Glutamatergic neuron (in vitro differentiated cells): ENCODE measurements around the gene RAPGEF1. TPM values are rescaled to one million over a fixed set of nuclear protein-coding genes. Genes with fewer than 3 reads are reported as not detected.

Experiments used
- DNase-seq: peaks from one replicate; pipeline ENCODE4 v3.0.0; 2022
- H3K27ac Mint-ChIP-seq: one replicate; pipeline ENCODE4 v1.8.0; 2020; ENCODE audit warnings: mild to moderate bottlenecking, mixed read lengths, inconsistent platforms; ENCODE audit not compliant: unreplicated experiment
- H3K27me3 Mint-ChIP-seq: one replicate; pipeline ENCODE4 v1.8.0; 2020; ENCODE audit warnings: mild to moderate bottlenecking, moderate library complexity, mixed read lengths, inconsistent platforms; ENCODE audit not compliant: unreplicated experiment
- H3K36me3 Mint-ChIP-seq: one replicate; pipeline ENCODE4 v1.8.0; 2020; ENCODE audit warnings: mild to moderate bottlenecking, mixed read lengths, inconsistent platforms; ENCODE audit not compliant: unreplicated experiment
- H3K4me1 Mint-ChIP-seq: one replicate; pipeline ENCODE4 v1.8.0; 2020; ENCODE audit warnings: mild to moderate bottlenecking, low read depth, mixed read lengths, inconsistent platforms; ENCODE audit not compliant: unreplicated experiment
- H3K4me3 Mint-ChIP-seq: one replicate; pipeline ENCODE4 v1.8.0; 2020; ENCODE audit warnings: mild to moderate bottlenecking, mixed read lengths, inconsistent platforms; ENCODE audit not compliant: unreplicated experiment
- H3K9me3 Mint-ChIP-seq: one replicate; pipeline ENCODE4 v1.8.0; 2020; ENCODE audit warnings: mild to moderate bottlenecking, moderate library complexity, mixed read lengths, inconsistent platforms; ENCODE audit not compliant: unreplicated experiment
- total RNA-seq: library from RNA; stranded (reverse); fragmentation: NEBNext Ultra II Directional; extraction: Animal tissue kit (Norgen Biotek cat#: 25700); gene quantifications from one replicate; pipeline ENCODE4 v1.2.1, GENCODE V29; 2021; ENCODE audit not compliant: unreplicated experiment
- TF ChIP-seq, protein P1 (sequence below): fragments of 200-600 bp; sonication (generic); IDR thresholded peaks from one replicate; pipeline ENCODE4 v1.5.0; 2021; ENCODE audit not compliant: partially characterized antibody, unreplicated experiment

The RAPGEF1 gene
- total RNA-seq, 1 donor from 2014 or later: 319 TPM

GRCh38 chr9:131700765-131701435 is 39.0 kb downstream of the RAPGEF1 start:
- Mint-ChIP-seq H3K27ac (no peak overlapping the region), H3K4me1 (peaks cover 72% of the 10 kb centered on the region), H3K36me3 (no peaks in the 10 kb centered on the region), H3K27me3 (peaks cover 9% of the 10 kb centered on the region), H3K4me3 (no peak overlapping the region), H3K9me3 (peaks cover 7% of the 10 kb centered on the region)
- TF ChIP-seq, protein P1, sequence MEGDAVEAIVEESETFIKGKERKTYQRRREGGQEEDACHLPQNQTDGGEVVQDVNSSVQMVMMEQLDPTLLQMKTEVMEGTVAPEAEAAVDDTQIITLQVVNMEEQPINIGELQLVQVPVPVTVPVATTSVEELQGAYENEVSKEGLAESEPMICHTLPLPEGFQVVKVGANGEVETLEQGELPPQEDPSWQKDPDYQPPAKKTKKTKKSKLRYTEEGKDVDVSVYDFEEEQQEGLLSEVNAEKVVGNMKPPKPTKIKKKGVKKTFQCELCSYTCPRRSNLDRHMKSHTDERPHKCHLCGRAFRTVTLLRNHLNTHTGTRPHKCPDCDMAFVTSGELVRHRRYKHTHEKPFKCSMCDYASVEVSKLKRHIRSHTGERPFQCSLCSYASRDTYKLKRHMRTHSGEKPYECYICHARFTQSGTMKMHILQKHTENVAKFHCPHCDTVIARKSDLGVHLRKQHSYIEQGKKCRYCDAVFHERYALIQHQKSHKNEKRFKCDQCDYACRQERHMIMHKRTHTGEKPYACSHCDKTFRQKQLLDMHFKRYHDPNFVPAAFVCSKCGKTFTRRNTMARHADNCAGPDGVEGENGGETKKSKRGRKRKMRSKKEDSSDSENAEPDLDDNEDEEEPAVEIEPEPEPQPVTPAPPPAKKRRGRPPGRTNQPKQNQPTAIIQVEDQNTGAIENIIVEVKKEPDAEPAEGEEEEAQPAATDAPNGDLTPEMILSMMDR: no peak
- DNase-seq: no peak

GRCh38 chr9:131700076-131700475 is 39.8 kb downstream of the RAPGEF1 start:
- TF ChIP-seq, protein P1: no peak
- peaks cover 14% of the 10 kb centered on the region for H3K27me3 Mint-ChIP-seq
- H3K27ac Mint-ChIP-seq: peak overlapping the region; percentile 70
- no peak for DNase-seq
- H3K4me1 Mint-ChIP-seq: peaks cover 72% of the 10 kb centered on the region
- peaks cover 10% of the 10 kb centered on the region for H3K9me3 Mint-ChIP-seq
- peak overlapping the region; percentile 53 for H3K4me3 Mint-ChIP-seq
- no peaks in the 10 kb centered on the region for H3K36me3 Mint-ChIP-seq

DNA sequence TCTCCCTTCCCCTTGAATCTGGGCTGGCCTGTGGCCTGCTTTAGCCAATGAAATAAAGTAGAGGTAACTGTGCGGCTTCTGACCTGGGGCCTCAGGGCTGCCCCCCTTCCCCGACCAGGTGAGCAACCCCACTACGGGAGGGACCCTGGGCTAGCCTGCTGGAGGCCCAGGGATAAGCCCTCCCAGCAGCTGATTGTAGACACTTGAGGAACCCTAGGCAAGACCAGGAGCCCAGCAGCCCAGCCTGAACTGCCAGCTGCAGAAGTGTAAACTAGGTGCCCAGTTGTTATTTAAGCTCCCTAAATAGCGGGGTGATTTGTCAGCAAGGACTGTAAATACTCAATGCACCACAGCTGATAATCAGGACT is 41.3 kb downstream of the RAPGEF1 start:
- no peak for DNase-seq
- Mint-ChIP-seq H3K36me3 (no peaks in the 10 kb centered on the region), H3K9me3 (peaks cover 10% of the 10 kb centered on the region), H3K4me1 (peaks cover 74% of the 10 kb centered on the region), H3K27me3 (peaks cover 14% of the 10 kb centered on the region), H3K27ac (peak overlapping the region; percentile 73), H3K4me3 (no peak overlapping the region)
- TF ChIP-seq, protein P1: no peak

GRCh38 chr9:131697908-131698617 is 41.8 kb downstream of the RAPGEF1 start:
- Mint-ChIP-seq H3K4me3 (peak overlapping the region; percentile 39), H3K9me3 (peaks cover 10% of the 10 kb centered on the region), H3K36me3 (no peaks in the 10 kb centered on the region), H3K27me3 (peaks cover 14% of the 10 kb centered on the region), H3K27ac (peak overlapping the region; percentile 73), H3K4me1 (peaks cover 78% of the 10 kb centered on the region)
- TF ChIP-seq, protein P1: no peak
- no peak for DNase-seq

- TF ChIP-seq, protein P1: no peak
- H3K36me3 Mint-ChIP-seq: no peaks in the 10 kb centered on the region
- H3K9me3 Mint-ChIP-seq: peaks cover 10% of the 10 kb centered on the region
- DNase-seq: no peak
- H3K4me1 Mint-ChIP-seq: peaks cover 76% of the 10 kb centered on the region
- peaks cover 14% of the 10 kb centered on the region for H3K27me3 Mint-ChIP-seq
- H3K27ac Mint-ChIP-seq: peak overlapping the region; percentile 73
- peak overlapping the region; percentile 25 for H3K4me3 Mint-ChIP-seq
Observed at GRCh38 chr9:131697097-131697496, 42.8 kb downstream of the RAPGEF1 start.
